GM18861 (cell line): ENCODE results near the gene PXDC1.
"Not testable (repeated sequence)": the region's sequence is repeated elsewhere in the genome, so short reads cannot be mapped to it uniquely, and the experiment has no call there.

Experiments
- ATAC-seq: cut with Tn5 transposase; IDR thresholded peaks from one replicate; pipeline ENCODE4 v1.9.1; 2021; ENCODE audit not compliant: unreplicated experiment

The PXDC1 gene

GRCh38 chr6:3784423-3784822, 32.9 kb upstream of the PXDC1 start:
- ATAC-seq: no peak

GRCh38 chr6:3782876-3783832, 31.6 kb upstream of the PXDC1 start:
- ATAC-seq: no peak

GRCh38 chr6:3781504-3781903, 30.0 kb upstream of the PXDC1 start:
- no peak for ATAC-seq

- ATAC-seq: no peak
These were observed 28.0 kb upstream of the PXDC1 start for GRCh38 chr6:3779574-3779849.

GRCh38 chr6:3778701-3779573, 27.4 kb upstream of the PXDC1 start:
- ATAC-seq: no peak

- ATAC-seq: no peak
These were observed 26.4 kb upstream of the PXDC1 start for GRCh38 chr6:3777730-3778461.

GRCh38 chr6:3776881-3777507, 25.5 kb upstream of the PXDC1 start:
- ATAC-seq: no peak

- ATAC-seq: no peak
These were observed 24.3 kb upstream of the PXDC1 start for GRCh38 chr6:3775847-3776246.

- no peak for ATAC-seq
These were observed 23.9 kb upstream of the PXDC1 start for GRCh38 chr6:3775386-3775785.

- no peak for ATAC-seq
These were observed 22.3 kb upstream of the PXDC1 start for GRCh38 chr6:3773678-3774298.

- not testable (repeated sequence) for ATAC-seq
These were observed 20.9 kb upstream of the PXDC1 start for GRCh38 chr6:3772127-3772999.

- no peak for ATAC-seq
These were observed 20.0 kb upstream of the PXDC1 start for GRCh38 chr6:3771407-3772011.

GRCh38 chr6:3770023-3770720, 18.7 kb upstream of the PXDC1 start:
- no peak for ATAC-seq

- ATAC-seq: no peak
These were observed 18.1 kb upstream of the PXDC1 start for GRCh38 chr6:3769610-3770009.

- ATAC-seq: no peak
These were observed 17.0 kb upstream of the PXDC1 start for GRCh38 chr6:3768502-3768901.

GRCh38 chr6:3767483-3767882, 16.0 kb upstream of the PXDC1 start:
- not testable (repeated sequence) for ATAC-seq

- no peak for ATAC-seq
These were observed 14.7 kb upstream of the PXDC1 start for GRCh38 chr6:3766214-3766613.

GRCh38 chr6:3765415-3765814, 13.9 kb upstream of the PXDC1 start:
- no peak for ATAC-seq
